K562 (cell line): ENCODE results near the gene ZBTB22. TPM values are rescaled to one million over a fixed set of nuclear protein-coding genes. Genes with fewer than 3 reads are reported as not detected.

Source experiments
- ATF7 ChIP-seq: fragments of 450-650 bp; IDR thresholded peaks from 2 replicates; pipeline ENCODE4 v1.7.1; 2014; ENCODE audit warnings: mild to moderate bottlenecking, moderate library complexity
- DPF2 ChIP-seq: fragments of 450-650 bp; IDR thresholded peaks from 2 replicates; pipeline ENCODE4 v1.6.1; 2016
- ELK1 ChIP-seq: sonication (generic); formaldehyde crosslinking; IDR thresholded peaks from 2 replicates; pipeline ENCODE4 v1.8.1; 2022; ENCODE audit warnings: missing genetic modification reagents
- ETS1 ChIP-seq: conservative IDR thresholded peaks from 2 replicates; pipeline ENCODE4 v1.6.1; 2011; ENCODE audit warnings: low read depth, mild to moderate bottlenecking, low read length; ENCODE audit not compliant: control insufficient read depth
- ETV5 ChIP-seq: sonication (generic); formaldehyde crosslinking; IDR thresholded peaks from 2 replicates; pipeline ENCODE4 v1.4.0; 2020; ENCODE audit warnings: low read depth, mild to moderate bottlenecking, missing genetic modification reagents
- MGA ChIP-seq: fragments of 450-650 bp; IDR thresholded peaks from 2 replicates; pipeline ENCODE4 v1.6.1; 2016; ENCODE audit warnings: mild to moderate bottlenecking, moderate library complexity
- NCOR1 ChIP-seq: fragments of 450-650 bp; IDR thresholded peaks from 2 replicates; pipeline ENCODE4 v1.6.1; 2016; ENCODE audit warnings: mild to moderate bottlenecking, moderate library complexity
- POLR2AphosphoS5 ChIP-seq: IDR thresholded peaks from 2 replicates; pipeline ENCODE4 v1.6.1; 2011; ENCODE audit warnings: mild to moderate bottlenecking, low read depth, low read length, moderate library complexity; ENCODE audit not compliant: control insufficient read depth, insufficient read depth
- SREBF1 ChIP-seq: fragments of 150-350 bp; IDR thresholded peaks from 2 replicates; pipeline ENCODE4 v1.6.1; 2014; ENCODE audit warnings: antibody characterized with exemption, low read depth, low read length, borderline replicate concordance
- THRB ChIP-seq: fragments of 450-650 bp; formaldehyde crosslinking; conservative IDR thresholded peaks from 2 replicates; pipeline ENCODE4 v1.4.0; 2022; ENCODE audit warnings: mild to moderate bottlenecking, missing genetic modification characterization
- ZNF124 ChIP-seq: sonication (generic); formaldehyde crosslinking; IDR thresholded peaks from 2 replicates; pipeline ENCODE4 v1.8.1; 2022; ENCODE audit warnings: missing genetic modification reagents
- polyA plus RNA-seq, 8 experiments: library from polyadenylated mRNA; depleted of rRNA in 4 of 8; stranded (reverse) in 5 of 8; unstranded in 3 of 8; fragments of >200 nt; fragmentation: Nextera tagmentation in 2 of 8; fragmentation: Illumina TruSeq in 1 of 8; extraction: Ambion mirVana in 2 of 8; extraction: Trizol in 1 of 8; gene quantifications; 2 replicates each; pipeline versions ENCODE4 v1.2.1 to v1.2.3, GENCODE V29; 2011 to 2014; ENCODE audit warnings: inconsistent platforms in 1 of 8, missing spikeins in 1 of 8
- total RNA-seq, 7 experiments: library from RNA; depleted of rRNA in 6 of 7; stranded (reverse); fragments of >200 nt in 6 of 7; fragmentation: Illumina TruSeq in 2 of 7; extraction: Trizol in 2 of 7; gene quantifications; 2 replicates each; pipeline versions ENCODE4 v1.2.1 to v1.2.3, GENCODE V29; 2011 to 2021; ENCODE audit warnings: low replicate concordance in 1 of 7

Gene ZBTB22
- total and polyA plus RNA-seq, 9 of the 15 experiments (the other 6 are each of a cell fraction or from before 2014, with no cell fraction given) = 0.21 to 11.9 (median 7.1) TPM

GRCh38 chr6:33279971-33280511 lies 37.5 kb downstream of the ZBTB22 start (continued):
- TF ChIP-seq NCOR1 = 0 out of 2 replicates have a peak, but pooled peaks have one; percentile 16
- TF ChIP-seq MGA = no peak
- peak; percentile 76; the same call in 1 of the 2 replicates for TF ChIP-seq ETV5 (CRISPR knock-in tag)
- TF ChIP-seq ETS1 = 0 out of 2 replicates have a peak, but pooled peaks have one; percentile 26
- no peak for TF ChIP-seq ELK1
- TF ChIP-seq POLR2AphosphoS5 = peak; percentile 79
- peak; percentile 48; the same call in 1 of the 2 replicates for TF ChIP-seq SREBF1
- no peak for TF ChIP-seq ZNF124
- peak; percentile 72 for TF ChIP-seq ATF7
- no peak for TF ChIP-seq DPF2
- TF ChIP-seq THRB (CRISPR knock-in tag) = no peak
